HUDEP-2 (cell line): Measurements from ENCODE around the gene ROR2.

Experiments used
- DNase-seq, 76 experiments: peaks; one replicate each; lab custom pipeline; 2025; ENCODE audit not compliant: unreplicated experiment in 76 of 76; lab: John Stamatoyannopoulos, UW

Gene ROR2

DNA sequence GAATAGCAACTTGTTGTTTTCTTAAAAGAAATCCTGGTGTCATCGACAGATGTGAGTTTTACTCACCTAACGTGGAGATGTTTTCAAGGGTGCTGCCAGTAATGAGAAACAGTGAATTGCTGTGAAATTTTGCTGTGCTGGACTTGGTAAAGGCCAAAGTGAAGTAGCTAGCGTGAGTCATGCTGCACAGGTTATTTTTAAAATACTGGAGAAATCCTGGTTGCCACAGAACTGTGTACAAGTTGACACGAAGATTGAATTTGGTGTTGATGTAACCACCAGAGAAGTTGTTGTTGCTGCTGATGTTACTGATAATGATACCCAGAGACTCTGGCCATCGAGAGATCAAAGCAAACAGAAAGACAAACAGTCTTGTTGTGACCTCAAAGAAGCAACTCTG lies 338.4 kb downstream of the ROR2 start:
- DNase-seq = no peak

DNA sequence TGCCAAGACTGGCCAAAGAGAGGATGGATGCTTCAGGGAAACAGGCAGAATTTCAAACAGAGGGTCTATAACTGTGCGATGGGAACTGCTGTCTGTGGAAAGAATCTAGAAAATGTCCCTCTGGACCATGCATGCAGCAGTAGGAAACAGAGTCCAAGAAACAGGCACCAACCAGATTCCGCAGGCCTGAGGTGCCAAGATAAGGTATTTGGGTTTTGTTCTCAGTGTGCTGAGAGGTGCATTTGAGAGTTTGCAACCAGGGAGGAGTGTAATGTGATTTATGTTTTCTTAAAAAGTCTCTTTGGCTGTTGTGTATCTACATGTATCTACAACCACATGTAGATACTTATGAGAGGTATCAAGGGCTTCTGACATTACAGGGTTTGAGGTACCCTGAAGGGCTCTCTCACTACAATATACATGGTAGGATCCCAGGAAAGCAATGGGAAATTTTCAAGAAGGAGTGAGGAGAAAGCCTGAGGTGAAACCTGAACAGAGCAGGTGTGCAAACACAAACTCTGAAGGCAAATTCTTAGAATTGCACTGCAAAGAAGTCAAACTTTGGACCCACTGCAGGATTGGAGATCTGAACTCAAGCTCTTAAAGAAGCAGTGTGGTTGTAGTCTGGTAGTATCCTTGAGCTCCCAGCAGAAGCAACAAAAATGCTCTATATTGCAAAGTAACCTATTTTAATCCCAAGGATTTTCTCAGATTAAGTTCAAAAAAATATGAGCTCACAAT lies 343.6 kb downstream of the ROR2 start:
- no peak for DNase-seq

- no peak for DNase-seq
These were observed 345.4 kb downstream of the ROR2 start for GRCh38 chr9:91604451-91605179.

GRCh38 chr9:91603932-91604331 lies 346.1 kb downstream of the ROR2 start:
- no peak for DNase-seq

DNA sequence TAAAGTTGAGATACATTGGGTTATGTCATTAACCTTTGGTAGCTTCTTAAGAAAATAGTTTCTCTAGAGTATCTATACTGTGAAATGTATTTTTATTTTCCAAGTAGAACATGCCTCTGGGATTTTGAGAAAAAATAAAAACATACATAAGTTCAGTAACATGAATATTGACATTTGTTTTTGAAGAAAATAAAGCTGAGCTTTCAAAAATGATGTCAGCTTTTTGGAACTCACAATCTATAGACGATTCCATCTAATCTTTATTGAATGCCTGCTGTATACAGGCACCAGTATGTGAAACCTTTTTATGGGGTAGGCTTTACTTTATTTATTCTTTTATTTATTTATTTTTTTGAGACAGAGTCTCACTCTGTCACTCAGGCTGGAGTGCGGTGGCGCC lies 350.5 kb downstream of the ROR2 start:
- DNase-seq = no peak

GRCh38 chr9:91591627-91592026 lies 358.4 kb downstream of the ROR2 start:
- DNase-seq = no peak

DNA sequence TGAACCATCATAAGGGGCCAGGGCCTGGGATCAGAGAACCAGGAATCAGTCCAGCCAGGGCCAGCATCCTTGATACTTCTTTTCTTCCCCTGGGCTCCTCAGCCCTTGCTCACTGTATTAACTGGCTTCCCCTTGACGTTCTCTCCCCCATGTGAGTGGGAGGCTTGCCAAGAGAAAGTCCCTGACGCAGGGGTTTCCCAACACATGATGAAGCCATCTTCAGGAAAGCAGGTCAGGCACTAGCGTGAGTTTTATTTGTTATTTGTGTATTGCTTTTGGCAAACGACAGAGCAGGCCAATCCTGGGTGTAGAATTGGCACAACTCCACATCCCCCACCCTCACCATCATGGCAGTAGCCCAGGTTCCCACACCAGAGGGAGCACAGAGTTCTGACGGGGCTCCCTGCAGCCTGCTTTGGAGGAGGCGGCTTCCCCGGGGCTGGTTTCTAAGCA lies 360.9 kb downstream of the ROR2 start:
- no peak for DNase-seq

GRCh38 chr9:91586282-91586681 lies 363.7 kb downstream of the ROR2 start:
- no peak for DNase-seq

DNA sequence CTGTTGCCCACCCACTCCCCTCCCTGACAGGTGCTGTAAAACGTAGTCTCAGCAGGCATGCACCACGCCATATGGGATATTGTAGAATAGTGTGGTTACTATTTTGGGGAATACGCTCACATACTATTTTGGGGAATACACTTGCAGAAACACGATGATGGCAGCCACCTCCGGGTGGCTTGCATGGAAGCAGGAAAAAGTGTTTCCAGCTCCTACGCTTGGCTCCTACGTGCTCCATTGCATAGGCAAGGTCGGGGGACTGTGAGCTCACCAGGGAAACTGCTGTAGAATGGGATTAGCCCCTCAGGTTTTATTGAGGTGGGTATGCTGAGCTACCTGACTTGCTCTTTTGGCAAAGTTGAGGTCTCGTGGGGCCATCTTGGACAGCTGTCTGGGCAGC lies 366.1 kb downstream of the ROR2 start:
- no peak for DNase-seq

GRCh38 chr9:91583161-91583875 lies 366.7 kb downstream of the ROR2 start:
- DNase-seq = no peak

DNA sequence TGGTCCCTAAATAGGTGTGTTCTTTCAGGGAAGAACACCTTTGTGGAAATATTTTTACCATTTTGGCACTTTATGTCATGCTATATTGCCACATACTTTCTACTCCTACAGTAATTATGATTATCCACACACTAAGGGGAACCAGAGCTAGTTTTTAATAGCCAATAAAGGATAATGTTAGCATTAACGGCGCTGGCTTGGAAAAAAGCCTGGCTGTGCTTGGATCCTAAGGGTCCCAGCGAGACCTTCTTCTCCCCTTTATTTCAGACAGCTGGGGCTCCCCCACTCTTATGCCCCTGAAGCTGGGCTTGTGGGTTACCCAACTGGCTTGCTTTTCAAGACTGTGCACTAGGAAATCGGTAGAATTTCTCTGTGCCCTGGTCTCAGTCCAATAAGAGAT lies 367.8 kb downstream of the ROR2 start:
- DNase-seq = no peak

DNA sequence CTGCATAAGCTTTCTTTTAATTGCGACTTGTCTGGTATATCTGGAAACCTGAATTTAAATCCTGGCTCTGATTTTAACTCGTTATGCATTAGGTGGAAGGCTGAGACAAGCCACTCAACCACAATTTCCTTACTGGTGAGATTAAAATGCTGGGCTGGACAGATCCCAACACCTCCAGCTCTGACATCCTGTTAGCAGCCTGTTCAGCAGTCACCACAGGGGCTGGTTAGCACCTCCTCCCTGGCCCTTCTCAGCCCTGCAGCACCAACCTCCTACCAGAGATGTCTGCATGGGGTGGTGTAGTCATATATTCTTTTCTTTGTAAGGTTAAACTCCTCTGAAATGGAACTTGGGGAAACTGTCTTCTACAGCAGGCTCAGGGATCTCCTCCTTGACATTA lies 369.9 kb downstream of the ROR2 start:
- no peak for DNase-seq

DNA sequence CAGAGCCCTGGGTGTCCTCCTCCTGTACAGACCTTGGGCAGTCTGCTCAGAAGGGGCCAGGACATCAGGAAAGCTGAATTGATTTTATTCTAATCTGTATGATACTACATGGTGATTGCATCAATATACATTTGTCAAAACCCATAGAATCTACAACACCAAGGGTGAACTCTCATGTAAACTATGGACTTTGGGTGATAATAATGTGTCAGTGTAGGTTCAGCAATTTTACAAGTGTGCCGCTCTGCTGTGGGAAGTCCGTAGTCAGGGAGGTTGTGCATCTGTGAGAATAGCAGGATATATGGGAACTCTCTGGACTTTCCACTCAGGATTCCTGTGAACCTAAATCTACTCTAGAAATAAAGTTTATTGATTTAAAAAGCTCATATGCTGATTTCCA lies 371.1 kb downstream of the ROR2 start:
- no peak for DNase-seq

- no peak for DNase-seq
These were observed 372.4 kb downstream of the ROR2 start for GRCh38 chr9:91577633-91578061.

DNA sequence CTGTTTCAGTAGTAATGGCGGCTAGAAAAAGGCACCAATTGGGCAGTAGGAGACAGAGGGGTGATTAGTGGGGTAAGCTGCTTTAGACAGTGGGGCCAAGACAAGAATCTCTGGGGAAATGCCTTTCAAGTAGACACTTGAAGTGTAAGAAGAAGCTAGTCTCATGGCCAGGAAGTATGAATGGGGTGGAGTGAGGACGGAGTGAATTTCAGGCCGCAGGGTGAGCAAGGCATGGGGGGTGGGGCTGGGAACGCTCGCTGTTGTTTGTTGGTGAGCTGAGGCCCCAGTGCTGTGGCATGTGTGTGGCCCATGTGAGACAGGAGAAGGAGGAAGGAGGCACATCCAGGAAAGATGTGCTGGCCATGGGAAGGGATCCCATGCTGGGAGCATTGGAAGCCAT lies 377.2 kb downstream of the ROR2 start:
- DNase-seq = no peak

DNA sequence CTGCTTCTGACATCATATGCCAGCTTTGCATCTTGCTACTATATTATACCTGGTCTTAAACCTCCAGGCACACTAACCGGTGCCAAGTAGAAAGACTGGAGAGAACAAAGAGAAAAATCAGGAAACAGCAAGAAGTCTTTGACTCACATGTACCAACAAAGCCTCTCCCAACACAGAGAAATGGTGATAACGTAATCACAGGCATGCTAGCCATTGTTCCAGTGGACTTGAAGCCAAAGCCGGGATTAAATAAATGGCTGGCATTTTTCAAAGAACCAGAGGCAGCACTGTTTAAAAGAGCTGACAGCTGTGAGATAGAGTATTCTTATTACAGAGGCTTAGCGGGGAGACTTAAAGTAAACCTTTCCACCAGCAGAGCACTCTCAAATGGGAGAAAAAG lies 378.0 kb downstream of the ROR2 start:
- DNase-seq = no peak

DNA sequence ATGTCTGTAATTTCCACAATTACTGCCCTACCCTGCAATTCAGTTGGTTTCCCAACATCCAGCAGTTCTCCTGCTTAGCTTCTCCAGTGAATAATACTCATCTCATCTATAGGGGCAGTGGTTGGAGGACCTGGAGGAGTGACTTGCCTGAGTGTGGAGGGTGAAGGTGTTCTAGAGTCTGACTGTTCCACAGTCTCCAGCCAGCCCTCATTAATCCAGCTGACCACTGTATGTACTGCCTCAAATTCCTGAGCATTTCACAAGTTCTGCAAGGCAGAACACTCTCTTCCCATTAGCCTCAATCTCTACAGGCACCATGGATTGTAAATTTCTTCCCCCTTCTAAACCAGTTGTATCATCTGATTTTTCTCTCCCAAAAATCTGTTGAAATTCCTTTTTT lies 379.0 kb downstream of the ROR2 start:
- DNase-seq = no peak

DNA sequence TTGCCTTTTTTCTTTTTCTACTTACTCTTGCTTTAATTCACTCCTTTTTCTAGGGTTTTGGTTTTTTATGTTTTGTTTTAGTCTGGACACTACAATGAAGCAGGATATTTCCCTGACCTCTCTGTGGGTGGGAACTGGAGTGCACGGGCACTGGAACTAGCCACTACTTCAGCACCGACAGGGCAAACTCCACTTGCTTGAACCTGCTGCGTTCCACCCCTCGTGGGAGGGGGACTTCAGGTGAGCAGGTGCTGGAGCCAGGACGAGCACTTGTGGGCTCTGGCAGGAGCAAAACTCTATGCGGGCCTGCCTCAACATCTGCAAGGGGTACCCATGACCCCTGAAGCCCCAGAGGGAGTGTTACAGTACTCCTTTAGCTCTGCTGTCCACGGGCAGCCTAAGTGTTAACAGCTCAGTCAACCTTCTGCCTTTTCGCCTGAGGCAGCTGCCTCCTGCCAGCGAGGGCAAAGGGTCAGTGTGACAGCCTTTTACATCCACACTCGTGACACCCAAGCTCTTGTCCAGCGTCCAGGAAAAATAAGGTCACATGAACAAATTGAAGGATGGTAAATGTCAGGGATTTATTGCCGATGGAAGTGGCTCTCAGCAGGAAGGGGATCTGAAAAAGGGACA lies 382.3 kb downstream of the ROR2 start:
- no peak for DNase-seq

DNA sequence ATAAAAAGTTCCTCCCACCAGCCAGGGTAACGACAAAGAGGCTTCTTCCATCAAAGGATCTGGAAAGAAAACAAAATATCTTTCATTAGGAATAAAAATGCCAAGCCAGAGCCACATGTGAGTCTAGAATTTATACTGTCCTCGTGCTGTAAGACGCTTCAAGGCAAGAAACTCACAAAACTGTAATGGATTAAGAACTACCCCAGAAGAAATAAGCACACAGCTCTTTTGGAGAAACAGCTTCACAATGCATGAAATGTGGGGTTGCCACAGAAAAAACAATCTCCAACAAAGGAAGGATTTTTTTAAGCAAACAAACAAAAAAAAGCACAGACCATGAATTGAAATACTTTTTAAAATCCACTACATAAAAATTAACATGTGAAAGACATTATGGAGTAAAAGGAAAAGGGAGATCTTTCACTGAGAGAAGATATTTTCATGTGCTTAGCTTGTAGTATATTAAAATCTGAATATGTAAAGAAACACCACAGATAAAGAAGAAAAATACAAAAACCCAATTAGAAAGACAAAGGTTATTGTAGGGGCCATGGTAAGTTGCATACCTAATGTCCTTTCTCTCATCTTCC lies 385.9 kb downstream of the ROR2 start:
- DNase-seq = no peak

GRCh38 chr9:91562416-91562815 lies 387.6 kb downstream of the ROR2 start:
- DNase-seq = no peak

DNA sequence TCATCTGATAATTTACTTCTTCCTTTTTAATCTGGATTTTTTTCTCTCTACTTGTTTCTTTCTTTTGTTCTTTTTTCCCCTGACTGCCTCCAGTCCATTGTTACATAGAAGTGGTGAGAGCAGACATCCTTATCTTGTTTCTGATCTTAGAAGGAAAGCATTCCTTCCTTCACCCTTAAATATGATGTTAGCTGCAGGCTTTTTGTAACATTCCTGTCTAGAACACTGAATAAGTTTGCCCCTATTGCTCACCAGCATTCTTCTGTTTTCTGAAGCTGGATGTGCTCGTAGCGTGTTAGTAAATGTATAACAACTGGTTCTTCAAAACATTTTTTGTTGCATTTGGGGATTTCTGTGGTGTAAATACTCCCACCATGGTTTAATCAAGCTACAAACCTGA lies 389.7 kb downstream of the ROR2 start:
- DNase-seq = no peak
